HCT116 (cell line): ENCODE data around the gene DLX4. TPM values are rescaled to one million over a fixed set of nuclear protein-coding genes. Genes with fewer than 3 reads are reported as not detected.

Source experiments
- ATAC-seq: fragments of 200-7000 bp; cut with Tn5 transposase; 2 replicates; pipeline ENCODE4 v1.9.1; 2020; ENCODE audit warnings: mild to moderate bottlenecking, moderate library complexity
- BruUV-seq: library from RNA; stranded (reverse); fragments of 400-500 nt; replicated peaks from 2 replicates; lab custom pipeline; 2021; lab: Mats Ljungman, UMichigan
- CTCF ChIA-PET: fragments of 300-600 bp; sonication (Branson Sonifier 250); formaldehyde crosslinking; loops from one replicate; lab custom pipeline; 2021; ENCODE audit warnings: antibody characterized with exemption; lab: Charles Lee
- POLR2A ChIA-PET: fragments of 300-600, 350-600 bp; sonication (Branson Sonifier 250); formaldehyde crosslinking; loops from one replicate; lab custom pipeline; 2021; ENCODE audit warnings: antibody characterized with exemption; lab: Charles Lee
- RAD21 ChIA-PET, 2 experiments: fragments of 300-600 bp; sonication (Branson Sonifier 250); formaldehyde crosslinking; loops; one replicate each; lab custom pipeline; 2023; ENCODE audit warnings: low total read pairs in 2 of 2; ENCODE audit not compliant: uncharacterized antibody in 2 of 2, unreplicated experiment in 2 of 2, low non-redundant PET in 1 of 2; lab: Charles Lee
- DNase-seq: peaks from one replicate; pipeline ENCODE4 v3.0.0-alpha.2; 2010; ENCODE audit warnings: low read depth, low spot score
- H2AFZ ChIP-seq: fragments of 200-600 bp; shearing (Covaris generic), sonication (generic); 2 replicates; pipeline ENCODE4 v1.6.1; 2017; ENCODE audit warnings: low read depth, mixed run types, mixed read lengths, antibody characterized with exemption, low read length; ENCODE audit not compliant: poor library complexity, severe bottlenecking
- H3K27ac ChIP-seq: 2 replicates; pipeline ENCODE4 v1.5.1; 2012; ENCODE audit warnings: low read depth, low read length
- H3K27me3 ChIP-seq: fragments of 200-600 bp; sonication (generic); 2 replicates; pipeline ENCODE4 v1.6.1; 2016; ENCODE audit warnings: mixed run types, low read length, mixed read lengths; ENCODE audit not compliant: insufficient read depth
- H3K36me3 ChIP-seq, 2 experiments: fragments of 200-500 bp in 1 of 2; fragments of 200-600 bp in 1 of 2; sonication (Bioruptor generic) in 1 of 2; sonication (generic) in 1 of 2; 2 replicates each; pipeline versions ENCODE4 v1.5.1 to v1.6.1; 2014 to 2016; ENCODE audit warnings: low read length in 2 of 2, inconsistent platforms in 1 of 2, mixed read lengths in 1 of 2, mixed run types in 1 of 2; ENCODE audit not compliant: insufficient read depth in 2 of 2, control insufficient read depth in 1 of 2
- H3K4me1 ChIP-seq, 2 experiments: fragments of 200-600 bp in 1 of 2; sonication (generic) in 1 of 2; 2 replicates each; pipeline versions ENCODE4 v1.5.1 to v1.6.1; 2012 to 2017; ENCODE audit warnings: low read length in 2 of 2, inconsistent platforms in 1 of 2, mild to moderate bottlenecking in 1 of 2, mixed read lengths in 1 of 2, mixed run types in 1 of 2, moderate library complexity in 1 of 2; ENCODE audit not compliant: insufficient read depth in 2 of 2, control insufficient read depth in 1 of 2
- H3K4me2 ChIP-seq: fragments of 200-600 bp; sonication (generic); 2 replicates; pipeline ENCODE4 v1.6.1; 2017; ENCODE audit warnings: mixed run types, low read length, mixed read lengths
- H3K4me3 ChIP-seq, 2 experiments: fragments of 200-600 bp in 1 of 2; sonication (generic) in 1 of 2; replicated peaks in 1 of 2; 2 replicates each; pipeline ENCODE4 v1.5.1; 2011 to 2016; ENCODE audit warnings: low read length in 2 of 2, control low read depth in 1 of 2, low read depth in 1 of 2, mild to moderate bottlenecking in 1 of 2, mixed read lengths in 1 of 2, mixed run types in 1 of 2
- H3K79me2 ChIP-seq: fragments of 200-600 bp; sonication (generic); 2 replicates; pipeline ENCODE4 v1.6.1; 2017; ENCODE audit warnings: mild to moderate bottlenecking, mixed run types, low read length, moderate library complexity, mixed read lengths; ENCODE audit not compliant: insufficient read depth
- H3K9ac ChIP-seq: fragments of 200-600 bp; sonication (generic); 2 replicates; pipeline ENCODE4 v1.6.1; 2016; ENCODE audit warnings: low read length, mixed read lengths
- H3K9me2 ChIP-seq: fragments of 200-600 bp; sonication (generic), shearing (Covaris generic); 2 replicates; pipeline ENCODE4 v1.6.1; 2017; ENCODE audit warnings: mixed run types, mild to moderate bottlenecking, moderate library complexity; ENCODE audit not compliant: insufficient read depth
- H3K9me3 ChIP-seq, 2 experiments: fragments of 200-500 bp in 1 of 2; fragments of 200-600 bp in 1 of 2; sonication (Bioruptor generic) in 1 of 2; sonication (generic) in 1 of 2; 2 replicates each; pipeline ENCODE4 v1.6.1; 2014 to 2017; ENCODE audit warnings: low read length in 2 of 2, mixed read lengths in 2 of 2, inconsistent platforms in 1 of 2, low read depth in 1 of 2, mild to moderate bottlenecking in 1 of 2, mixed run types in 1 of 2, moderate library complexity in 1 of 2; ENCODE audit not compliant: control insufficient read depth in 1 of 2, insufficient read depth in 1 of 2
- H4K20me1 ChIP-seq: fragments of 200-600 bp; sonication (generic), shearing (Covaris generic); 2 replicates; pipeline ENCODE4 v1.6.1; 2017; ENCODE audit warnings: mixed run types, mild to moderate bottlenecking, moderate library complexity; ENCODE audit not compliant: insufficient read depth
- ATF3 ChIP-seq: IDR thresholded peaks from 2 replicates; pipeline ENCODE4 v1.6.1; 2012
- CBX3 ChIP-seq: IDR thresholded peaks from 2 replicates; pipeline ENCODE4 v1.6.1; 2012; ENCODE audit warnings: low read depth
- CEBPB ChIP-seq: IDR thresholded peaks from 2 replicates; pipeline ENCODE4 v1.6.1; 2012; ENCODE audit warnings: low read depth
- CTCF ChIP-seq, 3 experiments: fragments of 200-600 bp in 1 of 3; sonication (generic) in 1 of 3; IDR thresholded peaks in 2 of 3; conservative IDR thresholded peaks in 1 of 3; 2 replicates each; pipeline ENCODE4 v1.5.1; 2012 to 2017; ENCODE audit warnings: low read depth in 2 of 3, low read length in 2 of 3, antibody characterized with exemption in 1 of 3, borderline replicate concordance in 1 of 3, control low read depth in 1 of 3, mild to moderate bottlenecking in 1 of 3, mixed read lengths in 1 of 3, mixed run types in 1 of 3, moderate library complexity in 1 of 3; ENCODE audit not compliant: insufficient read depth in 1 of 3
- EZH2 ChIP-seq: fragments of 200-600 bp; sonication (generic); IDR thresholded peaks from 2 replicates; pipeline ENCODE4 v1.6.1; 2017; ENCODE audit warnings: antibody characterized with exemption, mixed run types
- JUND ChIP-seq: IDR thresholded peaks from 2 replicates; pipeline ENCODE4 v1.6.1; 2012
- MAX ChIP-seq: IDR thresholded peaks from 2 replicates; pipeline ENCODE4 v1.6.1; 2012
- POLR2A ChIP-seq: IDR thresholded peaks from 2 replicates; pipeline ENCODE4 v1.7.0; 2011; ENCODE audit warnings: borderline replicate concordance; ENCODE audit not compliant: insufficient read depth, insufficient read length; ENCODE audit errors: extremely low read depth
- POLR2AphosphoS5 ChIP-seq: IDR thresholded peaks from 2 replicates; pipeline ENCODE4 v1.6.1; 2011; ENCODE audit warnings: mild to moderate bottlenecking, low read depth, low read length, moderate library complexity
- RAD21 ChIP-seq: IDR thresholded peaks from 2 replicates; pipeline ENCODE4 v1.6.1; 2012; ENCODE audit warnings: low read depth, mild to moderate bottlenecking
- REST ChIP-seq: IDR thresholded peaks from 2 replicates; pipeline ENCODE4 v1.6.1; 2012; ENCODE audit warnings: low read depth
- SIN3A ChIP-seq: IDR thresholded peaks from 2 replicates; pipeline ENCODE4 v1.6.1; 2012; ENCODE audit warnings: low read depth
- SP1 ChIP-seq: IDR thresholded peaks from 2 replicates; pipeline ENCODE4 v1.6.1; 2012; ENCODE audit warnings: low read depth
- SRF ChIP-seq: IDR thresholded peaks from 2 replicates; pipeline ENCODE4 v1.6.1; 2012; ENCODE audit warnings: low read depth
- TCF7L2 ChIP-seq: IDR thresholded peaks from 2 replicates; pipeline ENCODE4 v1.7.0; 2011; ENCODE audit warnings: borderline replicate concordance, inconsistent platforms; ENCODE audit not compliant: insufficient read depth, insufficient read length; ENCODE audit errors: extremely low read depth
- YY1 ChIP-seq: IDR thresholded peaks from 2 replicates; pipeline ENCODE4 v1.6.1; 2011; ENCODE audit warnings: low read length, low read depth, moderate library complexity, mild to moderate bottlenecking; ENCODE audit not compliant: insufficient replicate concordance; ENCODE audit errors: extremely low read depth
- ZBTB33 ChIP-seq: IDR thresholded peaks from 2 replicates; pipeline ENCODE4 v1.6.1; 2011; ENCODE audit warnings: mild to moderate bottlenecking, low read length, moderate library complexity; ENCODE audit not compliant: insufficient replicate concordance; ENCODE audit errors: extremely low read depth
- ZFX ChIP-seq: fragments of 450-650 bp; IDR thresholded peaks from 2 replicates; pipeline ENCODE4 v1.6.1; 2017
- intact Hi-C: fragments of 100-400 bp; cut with micrococcal nuclease; formaldehyde crosslinking; loops from 2 replicates; pipeline ENCODE4 v1.10.0; 2022
- total RNA-seq: library from RNA; stranded (reverse); gene quantifications from one replicate; pipeline ENCODE4 v1.2.1, GENCODE V29; 2021; ENCODE audit not compliant: unreplicated experiment

The DLX4 gene
- total RNA-seq, 1 experiment from 2014 or later: 14.0 TPM

- no TSS peak for BruUV-seq
- CTCF ChIA-PET: interaction anchor here (4.3 kb wide), 1 partner anchor 10 kb away, joined by 34 read pairs; no protein-coding TSS in a partner anchor
- intact Hi-C loops: no loop called here
Measured at GRCh38 chr17:49987290-49987585, 18.2 kb downstream of the DLX4 start.

More at GRCh38 chr17:49987290-49987585, 18.2 kb downstream of the DLX4 start:
- no peak overlapping the region for H3K4me2 ChIP-seq
- no peaks in the 10 kb centered on the region for H3K79me2 ChIP-seq
- no peak overlapping the region for H3K4me3 ChIP-seq
- H3K36me3 ChIP-seq: no peaks in the 10 kb centered on the region
- no peaks in the 10 kb centered on the region for H4K20me1 ChIP-seq
- H3K9ac ChIP-seq: no peak overlapping the region
- ATAC-seq (no peak), DNase-seq (no peak)
- POLR2A ChIA-PET: no interaction called here
- peaks cover 4 to 9% of the 10 kb centered on the region in 2 experiments; a peak in 2 of 4 replicates for H3K4me1 ChIP-seq
- H3K9me2 ChIP-seq: no peaks in the 10 kb centered on the region
- no peaks in the 10 kb centered on the region for H3K9me3 ChIP-seq
- no peak overlapping the region for H3K27ac ChIP-seq
- H2AFZ ChIP-seq: no peak overlapping the region
- RAD21 ChIA-PET: no interaction called here
- TF ChIP-seq SP1: no peak
- no peak for TF ChIP-seq CBX3
- no peak for TF ChIP-seq YY1
- TF ChIP-seq MAX: no peak
- no peak for TF ChIP-seq POLR2A
- no peak for TF ChIP-seq ATF3
- TF ChIP-seq REST: no peak
- no peak for TF ChIP-seq POLR2AphosphoS5
- TF ChIP-seq JUND: no peak
- TF ChIP-seq CTCF (IDR thresholded peaks at IDR 0.05 in 2 of 3, conservative IDR thresholded peaks at IDR 0.05 in 1 of 3; ENCODE audit: borderline replicate concordance in 1 of 3, insufficient read depth in 1 of 3, low read depth in 2 of 3, low read length in 2 of 3): no peak
- no peak for TF ChIP-seq SIN3A
- TF ChIP-seq ZBTB33: no peak
- TF ChIP-seq TCF7L2: no peak
- TF ChIP-seq ZFX: no peak
- no peak for TF ChIP-seq SRF
- no peak for TF ChIP-seq RAD21
- TF ChIP-seq EZH2: no peak
- TF ChIP-seq CEBPB: no peak
- peaks cover 12% of the 10 kb centered on the region; the same call in 1 of the 2 replicates for H3K27me3 ChIP-seq
